Posterior vena cava (tissue), 2 donors: ENCODE results near the gene EBF3. TPM values are rescaled to one million over a fixed set of nuclear protein-coding genes. Genes with fewer than 3 reads are reported as not detected.
A peak's percentile ranks its signal among the peaks of the same experiment; 100 is the strongest.

Experiments
- DNase-seq: peaks from one replicate; pipeline ENCODE4 v3.0.0-alpha.2; 2020; ENCODE audit warnings: low spot score
- intact Hi-C, 2 donors: fragments of 100-400 bp; cut with DNase I; formaldehyde crosslinking; loops; one replicate each; pipeline versions ENCODE4 v1.14.1 to v1.14.2; 2022 to 2023
- total RNA-seq, 2 donors: library from RNA; stranded (reverse); fragmentation: NEBNext Ultra II Directional; extraction: Animal tissue kit (Norgen Biotek cat#: 25700); gene quantifications; one replicate each; pipeline ENCODE4 v1.2.1, GENCODE V29; 2021
- donor health status: DM: yes; HTN: yes; CAD: no.
- donor health status: DM: yes; HTN: yes; CAD: no.

EBF3 gene
- total RNA-seq, 2 donors from 2014 or later: 8.7 to 9.1 TPM

GRCh38 chr10:129852829-129853561 lies 111.1 kb downstream of the EBF3 start:
- peak; percentile 72 for DNase-seq
- intact Hi-C loops: no loop called here

GRCh38 chr10:129851941-129852640 lies 112.0 kb downstream of the EBF3 start:
- intact Hi-C loops: no loop called here
- no peak for DNase-seq

GRCh38 chr10:129850790-129851189 lies 113.3 kb downstream of the EBF3 start:
- intact Hi-C loops: no loop called here
- DNase-seq: no peak

DNA sequence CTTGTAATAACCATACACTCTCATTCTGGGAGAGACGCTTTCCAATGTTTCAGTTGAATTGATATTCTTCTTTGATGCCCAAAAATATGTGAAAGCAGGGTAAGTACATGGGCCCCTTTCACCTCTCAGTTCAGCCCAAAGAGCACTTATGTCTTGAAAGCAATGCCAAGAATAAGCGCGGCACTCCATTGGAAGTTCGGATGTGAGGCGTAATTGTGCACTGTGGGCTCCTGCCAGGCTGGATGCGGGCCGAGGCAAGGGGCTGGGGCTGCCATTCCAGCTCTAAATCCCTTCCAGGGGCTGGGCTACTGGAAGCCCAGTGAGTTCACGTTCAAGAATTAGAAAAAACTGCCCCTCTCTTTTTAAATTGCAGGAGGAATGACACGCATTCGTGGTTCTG lies 113.8 kb downstream of the EBF3 start:
- intact Hi-C loops: no loop called here
- DNase-seq: no peak

- intact Hi-C loops: no loop called here
- DNase-seq: no peak
These were observed 114.2 kb downstream of the EBF3 start for GRCh38 chr10:129849853-129850252.

- no peak for DNase-seq
- intact Hi-C loops: no loop called here
These were observed 114.7 kb downstream of the EBF3 start for GRCh38 chr10:129849452-129849750.

- no peak for DNase-seq
- intact Hi-C loops: no loop called here
These were observed 115.2 kb downstream of the EBF3 start for GRCh38 chr10:129848696-129849451.

DNA sequence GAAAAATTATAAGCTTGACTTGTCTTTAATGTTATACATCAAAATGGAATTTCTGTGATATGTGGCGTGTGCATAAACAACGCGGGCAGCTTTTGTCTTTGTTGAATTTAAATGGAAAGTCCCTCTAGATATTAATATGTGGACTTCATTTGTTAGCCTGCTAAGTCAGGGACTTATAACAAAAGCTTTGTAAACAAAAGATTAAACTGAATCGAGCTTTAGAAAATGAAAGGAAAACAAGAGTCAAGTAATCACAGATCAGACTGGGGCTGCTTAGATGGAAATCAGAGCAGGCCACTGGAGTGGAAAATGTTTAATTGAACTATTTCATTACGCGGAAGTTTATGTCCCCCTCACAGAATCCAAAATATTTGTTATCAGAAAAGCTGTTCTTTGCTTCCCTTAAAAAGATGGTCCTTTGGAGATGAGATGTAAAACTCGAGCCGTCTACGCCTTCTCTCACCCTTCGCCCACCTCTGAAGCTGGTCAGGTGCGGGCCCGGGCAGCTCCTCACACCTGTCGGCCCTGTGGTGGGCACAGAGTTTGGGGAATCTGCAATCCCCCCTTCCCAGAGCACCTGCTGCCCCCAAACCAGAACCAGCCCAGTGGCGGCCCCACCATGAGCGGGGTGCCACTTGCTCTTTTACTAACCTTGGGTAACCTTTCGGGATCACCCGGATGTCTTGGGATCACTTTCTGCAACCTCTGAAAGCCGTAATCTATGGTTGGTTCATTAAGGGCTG lies 116.2 kb downstream of the EBF3 start:
- DNase-seq: no peak
- intact Hi-C loops: no loop called here

DNA sequence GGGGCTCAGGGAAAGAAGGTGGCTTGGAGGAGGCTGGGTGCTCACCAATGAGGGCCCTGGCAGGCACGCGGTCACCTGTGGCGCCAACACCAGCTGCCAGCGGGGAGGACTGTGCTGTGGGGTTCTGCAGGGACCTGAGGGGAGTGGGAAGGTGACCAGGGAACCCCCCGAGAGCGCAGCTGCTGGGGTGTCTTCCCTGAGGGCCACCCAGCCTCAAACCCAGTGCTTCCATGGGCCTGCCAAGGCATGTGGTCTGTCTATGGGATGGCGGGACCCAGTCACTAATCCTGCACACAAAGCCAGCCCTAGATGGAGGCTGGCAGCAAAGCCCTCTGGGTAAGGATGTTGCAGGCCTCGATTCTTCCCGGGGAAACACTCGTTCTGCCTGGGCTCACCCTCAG lies 117.1 kb downstream of the EBF3 start:
- intact Hi-C loops: no loop called here
- DNase-seq: no peak

DNA sequence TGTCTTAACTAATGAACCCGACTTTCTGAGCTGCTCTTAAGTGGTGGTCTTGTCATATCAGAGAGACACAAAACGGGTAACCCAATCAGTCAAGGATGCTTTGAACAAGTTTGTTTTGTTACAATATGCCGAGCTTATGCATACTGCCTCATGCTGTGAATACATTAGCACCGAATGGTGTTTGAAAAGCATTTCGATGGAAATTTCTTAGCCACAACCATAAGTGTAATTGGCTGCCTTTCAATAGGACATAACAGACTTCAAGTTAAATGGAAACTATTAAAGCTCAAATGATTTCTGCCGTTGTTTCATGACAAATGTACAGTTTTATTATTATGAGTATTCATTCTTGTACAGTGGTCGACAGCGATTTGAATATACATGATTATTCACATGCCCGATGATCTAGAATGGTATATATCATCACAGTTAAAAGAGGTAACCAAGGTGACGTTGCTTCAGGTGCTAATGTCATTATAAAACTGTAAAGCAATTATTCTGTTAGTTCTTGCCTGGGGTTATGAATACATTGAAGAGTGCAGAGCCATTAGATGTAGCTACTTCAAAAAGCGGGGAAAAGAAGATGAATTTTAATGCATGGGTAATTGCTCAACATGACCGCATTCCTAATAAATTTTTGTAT lies 118.8 kb downstream of the EBF3 start:
- DNase-seq: no peak
- intact Hi-C loops: no loop called here

DNA sequence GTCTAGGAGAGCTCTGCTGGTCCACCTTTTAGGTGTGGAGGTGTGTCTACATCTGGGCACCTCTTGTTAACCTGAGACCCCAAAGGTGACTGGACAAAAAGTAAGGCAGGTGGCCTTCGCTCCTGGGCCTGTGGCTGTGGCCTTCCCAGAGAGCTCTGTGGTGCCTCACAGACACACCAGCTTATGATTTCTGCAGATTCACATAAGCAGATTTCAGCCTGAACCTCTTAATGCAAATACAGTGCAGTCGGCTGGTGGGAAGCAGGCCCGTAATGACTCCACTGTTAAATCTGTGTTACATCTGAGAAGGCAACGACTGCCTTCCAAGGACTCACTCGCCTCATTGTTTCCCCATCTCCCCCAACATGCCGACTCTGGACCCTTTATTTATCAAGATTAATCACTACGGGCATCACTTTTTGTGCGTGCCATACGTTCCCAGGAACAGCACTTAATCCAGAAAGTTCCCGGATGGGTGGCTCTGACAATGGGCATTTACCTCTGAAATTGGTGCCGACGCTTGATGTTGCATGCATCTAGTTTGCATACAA lies 119.8 kb downstream of the EBF3 start:
- DNase-seq: no peak
- intact Hi-C loops: no loop called here

DNA sequence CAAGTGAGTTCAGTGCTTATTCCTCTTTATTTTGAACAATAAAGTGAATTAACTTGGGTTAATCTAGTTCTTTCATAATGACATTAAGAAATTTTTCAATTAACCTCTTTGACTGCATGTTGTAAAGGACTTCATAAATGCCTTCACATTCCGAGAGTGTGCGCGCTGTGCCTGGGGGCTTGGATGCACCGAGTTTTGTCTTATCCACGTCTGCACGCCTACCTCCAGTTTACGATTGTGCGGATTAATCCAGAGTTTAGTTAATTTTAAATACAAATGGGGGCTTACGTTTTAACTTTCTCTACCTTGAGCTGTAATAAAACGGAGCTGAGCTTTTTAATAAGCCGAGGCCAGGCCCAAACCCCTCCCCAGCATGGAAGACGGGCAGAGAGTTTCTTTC lies 120.4 kb downstream of the EBF3 start:
- intact Hi-C loops: no loop called here

GRCh38 chr10:129843131-129843541 lies 120.9 kb downstream of the EBF3 start:
- DNase-seq: no peak

More for the DNA sequence above, 120.4 kb downstream of the EBF3 start:
- DNase-seq: no peak

GRCh38 chr10:129842031-129842430 lies 122.0 kb downstream of the EBF3 start:
- intact Hi-C loops: no loop called here
- DNase-seq: no peak

More at GRCh38 chr10:129843131-129843541, 120.9 kb downstream of the EBF3 start:
- intact Hi-C loops: no loop called here

DNA sequence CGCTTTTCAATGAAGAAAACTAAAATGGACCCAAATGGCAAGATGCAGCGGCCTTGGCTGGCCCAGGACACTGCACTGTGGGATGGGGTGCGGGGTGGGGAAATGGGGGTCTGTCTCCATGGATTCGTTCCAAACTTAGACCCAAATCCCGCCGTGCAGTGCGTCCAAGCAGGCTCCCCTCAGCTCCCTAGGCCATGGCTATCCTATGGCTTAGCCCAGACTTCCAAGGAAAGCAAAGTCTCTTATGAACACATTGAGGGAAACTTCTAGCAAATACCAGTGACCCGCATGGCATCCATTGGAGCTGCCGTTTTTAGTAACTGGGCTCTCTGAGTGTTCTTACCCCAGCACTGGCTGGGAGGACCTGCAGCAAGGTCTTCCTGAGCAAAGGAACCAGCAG lies 122.5 kb downstream of the EBF3 start:
- DNase-seq: no peak
- intact Hi-C loops: no loop called here

- no peak for DNase-seq
- intact Hi-C loops: no loop called here
These were observed 123.0 kb downstream of the EBF3 start for GRCh38 chr10:129841071-129841470.

- DNase-seq: no peak
These were observed 123.9 kb downstream of the EBF3 start for GRCh38 chr10:129840196-129840590.

GRCh38 chr10:129839285-129840195 lies 124.5 kb downstream of the EBF3 start:
- intact Hi-C loops: no loop called here
- DNase-seq: no peak

More at GRCh38 chr10:129840196-129840590, 123.9 kb downstream of the EBF3 start:
- intact Hi-C loops: no loop called here
